Chondrocyte (in vitro differentiated cells): ENCODE data around the gene PDE12. TPM values are rescaled to one million over a fixed set of nuclear protein-coding genes. Genes with fewer than 3 reads are reported as not detected.

ENCODE experiments used
- DNase-seq: peaks from one replicate; pipeline ENCODE4 v3.0.0; 2021; ENCODE audit warnings: mixed read lengths, low spot score
- H3K27ac Mint-ChIP-seq: one replicate; pipeline ENCODE4 v1.8.0; 2021; ENCODE audit warnings: mild to moderate bottlenecking, moderate library complexity, mixed read lengths; ENCODE audit not compliant: unreplicated experiment
- H3K27me3 Mint-ChIP-seq: 2 replicates; pipeline ENCODE4 v1.8.0; 2021; ENCODE audit warnings: low read depth, mixed read lengths
- H3K36me3 Mint-ChIP-seq: 2 replicates; pipeline ENCODE4 v1.8.0; 2021; ENCODE audit warnings: low read depth, mixed read lengths
- H3K4me1 Mint-ChIP-seq: 2 replicates; pipeline ENCODE4 v1.8.0; 2021; ENCODE audit warnings: low read depth, mild to moderate bottlenecking, mixed read lengths
- H3K4me3 Mint-ChIP-seq: one replicate; pipeline ENCODE4 v1.8.0; 2021; ENCODE audit warnings: mild to moderate bottlenecking, moderate library complexity, mixed read lengths; ENCODE audit not compliant: unreplicated experiment
- H3K9me3 Mint-ChIP-seq: 2 replicates; pipeline ENCODE4 v1.8.0; 2021; ENCODE audit warnings: low read depth, mixed read lengths
- CTCF ChIP-seq: fragments of 200-600 bp; sonication (generic); IDR thresholded peaks from 2 replicates; pipeline ENCODE4 v1.5.0; 2021; ENCODE audit warnings: antibody characterized with exemption, mild to moderate bottlenecking, moderate library complexity
- total RNA-seq: library from RNA; stranded (reverse); gene quantifications from 3 replicates; pipeline ENCODE4 v1.2.1, GENCODE V29; 2021

The PDE12 gene
- total RNA-seq, 1 donor from 2014 or later, result 16.6 TPM

GRCh38 chr3:57616233-57616632 lies 60.2 kb downstream of the PDE12 start:
- no peak for TF ChIP-seq CTCF
- Mint-ChIP-seq H3K27ac (peak overlapping the region; percentile 12), H3K4me3 (no peak overlapping the region), H3K4me1 (no peaks in the 10 kb centered on the region), H3K9me3 (peaks cover 4% of the 10 kb centered on the region), H3K36me3 (peaks cover 10% of the 10 kb centered on the region), H3K27me3 (no peaks in the 10 kb centered on the region)
- DNase-seq, result no peak

Other genes starting within 250 kb of the PDE12 start
- 0.02 to 0.29 TPM (median 0.15 TPM) in 3 replicates for gene DNAH12, start 11.9 kb upstream of the PDE12 start, total RNA-seq
- 413 to 474 TPM (median 415 TPM) in 3 replicates for gene ARF4, start 41.1 kb downstream of the PDE12 start, total RNA-seq
- 17.7 to 19.8 TPM (median 19.8 TPM) in 3 replicates for gene DENND6A, start 136.8 kb downstream of the PDE12 start, total RNA-seq
- gene SLMAP, start 200.0 kb downstream of the PDE12 start, total RNA-seq, result 105 to 116 TPM (median 116 TPM) in 3 replicates